ENCODE measurements around the gene SCARF2.

Gene SCARF2

DNA sequence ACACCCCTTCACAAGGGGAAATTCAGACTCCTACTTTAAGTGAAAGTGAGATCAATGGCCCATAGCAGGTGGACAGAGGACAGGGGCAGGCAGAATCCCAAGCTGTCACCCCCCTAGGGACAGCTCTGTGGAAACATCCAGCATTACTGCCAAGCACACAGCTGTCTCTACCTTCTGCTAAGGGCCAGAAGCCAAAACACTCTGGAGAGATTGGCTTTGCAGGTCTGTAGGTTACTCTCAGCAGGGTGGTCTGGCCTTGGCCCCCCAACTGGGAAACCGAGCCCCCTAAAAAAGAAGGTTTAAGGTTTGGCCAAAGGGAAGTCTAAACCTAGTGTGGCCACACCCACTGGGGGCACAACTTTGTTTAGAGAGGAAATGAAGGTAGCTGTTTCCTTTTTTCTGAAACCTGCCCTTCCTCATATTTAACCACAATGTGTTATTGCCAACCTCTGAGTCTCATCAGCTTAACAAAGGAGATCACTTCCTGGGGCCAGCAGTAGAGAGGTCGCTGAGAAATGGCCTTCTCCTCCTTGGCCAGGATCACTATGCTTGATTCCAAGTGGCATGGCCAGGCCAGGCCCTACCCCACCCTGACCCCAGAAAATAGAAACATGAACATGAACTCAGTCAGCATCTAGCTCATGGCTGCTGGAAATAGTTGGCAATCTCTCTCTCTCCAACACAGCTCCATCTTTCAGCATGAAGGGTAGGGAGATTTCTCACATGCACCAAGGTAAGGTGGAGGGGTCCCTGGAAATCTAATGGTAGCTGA is 25.9 kb upstream of the SCARF2 start:
- H3K9me3 Mint-ChIP-seq: no peaks in the 10 kb centered on the region
- peaks cover 35% of the 10 kb centered on the region for H3K36me3 Mint-ChIP-seq (ENCODE audit: low read depth)
- no peak overlapping the region for H3K4me3 Mint-ChIP-seq
- H3K27ac Mint-ChIP-seq: no peak overlapping the region
- TF ChIP-seq, protein P1, sequence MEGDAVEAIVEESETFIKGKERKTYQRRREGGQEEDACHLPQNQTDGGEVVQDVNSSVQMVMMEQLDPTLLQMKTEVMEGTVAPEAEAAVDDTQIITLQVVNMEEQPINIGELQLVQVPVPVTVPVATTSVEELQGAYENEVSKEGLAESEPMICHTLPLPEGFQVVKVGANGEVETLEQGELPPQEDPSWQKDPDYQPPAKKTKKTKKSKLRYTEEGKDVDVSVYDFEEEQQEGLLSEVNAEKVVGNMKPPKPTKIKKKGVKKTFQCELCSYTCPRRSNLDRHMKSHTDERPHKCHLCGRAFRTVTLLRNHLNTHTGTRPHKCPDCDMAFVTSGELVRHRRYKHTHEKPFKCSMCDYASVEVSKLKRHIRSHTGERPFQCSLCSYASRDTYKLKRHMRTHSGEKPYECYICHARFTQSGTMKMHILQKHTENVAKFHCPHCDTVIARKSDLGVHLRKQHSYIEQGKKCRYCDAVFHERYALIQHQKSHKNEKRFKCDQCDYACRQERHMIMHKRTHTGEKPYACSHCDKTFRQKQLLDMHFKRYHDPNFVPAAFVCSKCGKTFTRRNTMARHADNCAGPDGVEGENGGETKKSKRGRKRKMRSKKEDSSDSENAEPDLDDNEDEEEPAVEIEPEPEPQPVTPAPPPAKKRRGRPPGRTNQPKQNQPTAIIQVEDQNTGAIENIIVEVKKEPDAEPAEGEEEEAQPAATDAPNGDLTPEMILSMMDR (IDR thresholded peaks at IDR 0.05; ENCODE audit: unreplicated experiment in 3 of 3): no peak
- no peaks in the 10 kb centered on the region for H3K27me3 Mint-ChIP-seq (ENCODE audit: low read depth)
- peaks cover 26% of the 10 kb centered on the region for H3K4me1 Mint-ChIP-seq

DNA sequence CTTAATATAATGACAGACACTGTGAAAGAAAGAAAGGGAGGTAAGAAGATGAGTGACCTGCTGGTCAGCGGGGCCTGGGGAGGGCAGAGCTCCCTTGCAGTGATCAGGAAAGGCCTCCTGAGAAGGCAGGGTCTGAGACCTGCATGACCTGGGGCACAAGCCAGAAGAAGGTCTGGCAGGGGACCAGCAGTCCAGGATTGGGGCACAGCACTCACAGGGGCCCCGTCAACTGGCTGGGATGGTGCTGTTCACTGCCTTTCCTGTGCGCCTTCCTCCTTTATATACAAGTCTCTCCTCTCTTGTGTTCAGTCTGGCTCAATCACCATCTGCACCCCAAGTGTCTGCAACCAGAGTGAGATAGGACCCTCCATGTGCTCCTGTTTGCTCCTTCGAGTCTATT is 22.2 kb upstream of the SCARF2 start:
- peaks cover 21% of the 10 kb centered on the region for H3K4me1 Mint-ChIP-seq
- no peak overlapping the region for H3K4me3 Mint-ChIP-seq
- H3K27me3 Mint-ChIP-seq (ENCODE audit: low read depth): no peaks in the 10 kb centered on the region
- peak overlapping the region in 1 of 3 experiments; percentile 22 for H3K27ac Mint-ChIP-seq
- TF ChIP-seq, protein P1 (IDR thresholded peaks at IDR 0.05; ENCODE audit: unreplicated experiment in 3 of 3): no peak
- no peaks in the 10 kb centered on the region for H3K9me3 Mint-ChIP-seq
- H3K36me3 Mint-ChIP-seq (ENCODE audit: low read depth): peaks cover 48% of the 10 kb centered on the region

DNA sequence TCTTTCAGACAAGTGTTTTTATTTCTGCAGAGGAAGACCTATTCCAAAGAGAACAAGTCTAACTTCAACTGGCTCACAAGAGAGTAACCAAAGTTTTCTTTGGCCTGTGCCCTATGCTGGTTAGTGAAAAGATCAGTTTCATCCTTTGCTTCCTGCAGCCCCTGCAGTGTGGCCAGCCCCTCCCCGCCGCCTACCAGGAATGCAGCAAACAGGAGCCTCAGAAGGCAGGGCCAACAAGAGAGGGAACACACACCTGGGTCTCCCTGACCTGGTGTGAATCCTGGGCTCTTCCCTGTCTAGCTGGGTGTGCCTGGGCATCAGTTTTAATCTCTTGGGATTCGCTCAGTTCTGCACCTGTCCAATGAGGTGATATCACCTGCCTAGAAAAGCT is 21.5 kb upstream of the SCARF2 start:
- Mint-ChIP-seq H3K4me3 (no peak overlapping the region), H3K27ac (peak overlapping the region in 2 of 3 experiments; percentile 14 to 22), H3K4me1 (peaks cover 21% of the 10 kb centered on the region), H3K9me3 (no peaks in the 10 kb centered on the region), H3K27me3 (ENCODE audit: low read depth) (no peaks in the 10 kb centered on the region), H3K36me3 (ENCODE audit: low read depth) (peaks cover 45% of the 10 kb centered on the region)
- TF ChIP-seq, protein P1 (IDR thresholded peaks at IDR 0.05; ENCODE audit: unreplicated experiment in 3 of 3): no peak

DNA sequence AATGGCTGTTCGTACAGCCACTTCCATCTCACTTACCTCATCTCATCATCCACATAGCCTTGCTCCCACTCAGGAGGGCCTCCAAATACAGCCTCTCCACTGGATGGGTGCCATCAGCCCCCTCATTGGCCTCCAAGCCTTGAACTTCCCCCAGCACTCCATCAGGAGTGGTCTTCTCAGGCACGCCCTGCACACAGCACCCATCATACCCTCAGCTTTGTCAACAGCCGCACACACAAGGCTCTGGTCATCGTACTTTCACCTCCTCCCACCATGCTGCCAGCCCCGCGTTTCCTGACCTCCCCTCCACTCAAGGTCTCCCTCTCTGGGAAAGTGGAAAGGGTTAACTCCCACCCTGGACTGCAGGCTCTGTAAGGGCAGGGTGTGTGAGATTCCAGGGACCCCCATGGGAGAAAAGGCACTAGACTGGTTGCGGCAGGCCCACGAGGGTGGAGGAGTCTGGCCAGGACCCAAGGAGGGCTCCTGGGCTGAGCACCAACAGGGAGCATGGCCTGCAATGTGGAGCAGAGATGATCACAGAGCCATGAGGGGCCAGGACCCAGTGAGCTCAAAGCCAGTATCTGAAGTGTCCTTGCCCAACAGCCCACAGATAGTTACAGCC is 21.0 kb upstream of the SCARF2 start:
- Mint-ChIP-seq H3K27ac (no peak overlapping the region), H3K27me3 (ENCODE audit: low read depth) (no peaks in the 10 kb centered on the region), H3K4me1 (peaks cover 21% of the 10 kb centered on the region), H3K4me3 (no peak overlapping the region), H3K9me3 (no peaks in the 10 kb centered on the region), H3K36me3 (ENCODE audit: low read depth) (peaks cover 40% of the 10 kb centered on the region)
- TF ChIP-seq, protein P1 (IDR thresholded peaks at IDR 0.05; ENCODE audit: unreplicated experiment in 3 of 3): no peak

DNA sequence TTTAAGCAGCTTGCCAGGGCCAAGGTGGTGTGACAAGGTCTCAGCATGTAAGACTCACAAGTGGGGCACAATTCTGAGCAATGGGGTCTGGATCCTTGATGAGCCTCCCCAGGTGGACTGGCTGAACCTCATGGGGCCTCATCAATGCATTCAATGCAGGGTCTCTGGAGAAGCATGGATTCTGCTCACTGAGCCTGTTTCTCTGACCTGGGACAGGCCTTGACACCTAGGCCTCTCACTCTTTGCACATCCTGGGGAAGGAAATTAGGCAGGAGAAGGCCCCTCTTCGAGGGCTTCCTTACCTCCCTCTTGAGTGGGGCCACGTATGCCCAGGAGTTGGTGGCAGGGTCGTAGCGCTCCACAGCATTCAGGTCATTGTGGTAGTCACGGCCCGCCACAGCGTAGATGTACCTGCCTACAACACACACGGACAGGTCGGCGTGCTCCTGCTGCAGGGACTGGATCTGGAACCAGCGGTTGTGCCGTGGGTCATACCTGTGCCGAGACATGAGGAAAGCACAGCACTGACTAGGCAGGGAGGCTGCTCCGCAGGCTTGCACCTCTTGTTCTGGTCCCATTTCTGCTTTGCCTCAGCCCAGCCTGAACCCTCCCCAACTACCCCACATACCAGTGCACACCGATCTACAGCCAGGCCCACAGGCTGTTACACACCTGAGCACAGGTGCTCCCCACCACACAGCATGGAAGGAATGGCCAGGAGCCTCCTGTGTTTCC is 20.0 kb upstream of the SCARF2 start:
- Mint-ChIP-seq H3K27ac (no peak overlapping the region), H3K4me3 (no peak overlapping the region), H3K4me1 (peaks cover 21% of the 10 kb centered on the region), H3K36me3 (ENCODE audit: low read depth) (peaks cover 42% of the 10 kb centered on the region), H3K9me3 (no peaks in the 10 kb centered on the region), H3K27me3 (ENCODE audit: low read depth) (no peaks in the 10 kb centered on the region)
- TF ChIP-seq, protein P1 (IDR thresholded peaks at IDR 0.05; ENCODE audit: unreplicated experiment in 3 of 3): no peak
